K562 (cell line): ENCODE results near the gene MBNL2.

Source experiments
- BMI1 ChIP-seq: fragments of 150-350 bp; IDR thresholded peaks from 2 replicates; pipeline ENCODE4 v1.6.1; 2014; ENCODE audit warnings: low read length
- DPF2 ChIP-seq: fragments of 450-650 bp; IDR thresholded peaks from 2 replicates; pipeline ENCODE4 v1.6.1; 2016
- EP300 ChIP-seq: IDR thresholded peaks from 2 replicates; pipeline ENCODE4 v1.6.1; 2012; ENCODE audit warnings: low read length, improper control_type of control experiment
- GATAD2B ChIP-seq: fragments of 450-650 bp; IDR thresholded peaks from 2 replicates; pipeline ENCODE4 v1.6.1; 2017; ENCODE audit warnings: mild to moderate bottlenecking, borderline replicate concordance
- HLTF ChIP-seq: fragments of 450-650 bp; IDR thresholded peaks from 2 replicates; pipeline ENCODE4 v1.6.1; 2016
- NCOA2 ChIP-seq, 2 experiments: fragments of 450-650 bp; IDR thresholded peaks; 2 replicates each; pipeline ENCODE4 v1.6.1; 2018; ENCODE audit warnings: mild to moderate bottlenecking in 2 of 2, moderate library complexity in 1 of 2; ENCODE audit not compliant: partially characterized antibody in 2 of 2
- NFIC ChIP-seq: fragments of 450-650 bp; IDR thresholded peaks from 2 replicates; pipeline ENCODE4 v1.6.1; 2017; ENCODE audit warnings: mild to moderate bottlenecking, inconsistent platforms
- RB1 ChIP-seq: fragments of 450-650 bp; IDR thresholded peaks from 2 replicates; pipeline ENCODE4 v1.6.1; 2017; ENCODE audit warnings: low read depth, mild to moderate bottlenecking
- TAF9B ChIP-seq: fragments of 450-650 bp; IDR thresholded peaks from 2 replicates; pipeline ENCODE4 v1.6.1; 2018; ENCODE audit warnings: mild to moderate bottlenecking; ENCODE audit not compliant: partially characterized antibody
- TARDBP ChIP-seq: fragments of 450-650 bp; IDR thresholded peaks from 2 replicates; pipeline ENCODE4 v1.6.1; 2016
- ZFX ChIP-seq: sonication (generic); formaldehyde crosslinking; IDR thresholded peaks from 2 replicates; pipeline ENCODE4 v1.8.0; 2022; ENCODE audit warnings: mild to moderate bottlenecking, missing genetic modification reagents, moderate library complexity
- ZNF274 ChIP-seq: IDR thresholded peaks from 2 replicates; pipeline ENCODE4 v1.6.1; 2011; ENCODE audit warnings: low read depth, mild to moderate bottlenecking, low read length, moderate library complexity, borderline replicate concordance
- ZNF699 ChIP-seq: fragments of 250-450 bp; sonication (Bioruptor Pico); IDR thresholded peaks from 2 replicates; pipeline ENCODE4 v1.8.0; 2021; ENCODE audit warnings: mild to moderate bottlenecking, moderate library complexity; ENCODE audit not compliant: insufficient replicate concordance
- TF ChIP-seq, protein P1 (sequence below), 3 experiments: IDR thresholded peaks in 2 of 3; conservative IDR thresholded peaks in 1 of 3; 2 replicates each; pipeline ENCODE4 v1.5.1; 2011 to 2012; ENCODE audit warnings: low read length in 3 of 3, mild to moderate bottlenecking in 3 of 3, control low read depth in 2 of 3, improper control_type of control experiment in 1 of 3, inconsistent platforms in 1 of 3, low read depth in 1 of 3, mixed read lengths in 1 of 3, moderate library complexity in 1 of 3; ENCODE audit not compliant: insufficient read depth in 2 of 3

DNA sequence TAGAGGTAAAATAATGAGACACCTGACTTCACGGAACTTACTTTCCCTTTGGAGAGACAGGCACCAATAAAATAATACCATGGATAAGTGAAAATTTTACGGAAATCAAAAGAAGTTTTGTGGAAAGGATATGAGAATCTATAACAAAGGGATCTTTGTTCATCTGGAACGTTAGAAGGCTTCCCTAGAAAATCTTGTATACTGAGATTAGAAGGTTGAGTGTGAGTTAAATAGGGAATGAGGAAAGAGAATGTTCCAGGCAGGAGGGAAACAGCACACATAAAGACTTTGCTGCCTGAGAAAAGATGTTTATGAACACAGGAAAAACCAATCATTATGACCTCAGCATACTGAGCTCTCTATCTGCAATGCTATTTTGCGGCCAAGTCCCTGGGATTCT is 192.3 kb downstream of the MBNL2 start:
- TF ChIP-seq ZFX (no peak), ZNF699 (CRISPR knock-in tag) (no peak), ZNF274 (no peak), RB1 (no peak), BMI1 (no peak), NCOA2 (IDR thresholded peaks at IDR 0.05; ENCODE audit: partially characterized antibody in 2 of 2) (no peak), HLTF (no peak), EP300 (no peak), DPF2 (no peak), NFIC (no peak), GATAD2B (no peak), TARDBP (no peak), TAF9B (no peak)
- TF ChIP-seq, protein P1, sequence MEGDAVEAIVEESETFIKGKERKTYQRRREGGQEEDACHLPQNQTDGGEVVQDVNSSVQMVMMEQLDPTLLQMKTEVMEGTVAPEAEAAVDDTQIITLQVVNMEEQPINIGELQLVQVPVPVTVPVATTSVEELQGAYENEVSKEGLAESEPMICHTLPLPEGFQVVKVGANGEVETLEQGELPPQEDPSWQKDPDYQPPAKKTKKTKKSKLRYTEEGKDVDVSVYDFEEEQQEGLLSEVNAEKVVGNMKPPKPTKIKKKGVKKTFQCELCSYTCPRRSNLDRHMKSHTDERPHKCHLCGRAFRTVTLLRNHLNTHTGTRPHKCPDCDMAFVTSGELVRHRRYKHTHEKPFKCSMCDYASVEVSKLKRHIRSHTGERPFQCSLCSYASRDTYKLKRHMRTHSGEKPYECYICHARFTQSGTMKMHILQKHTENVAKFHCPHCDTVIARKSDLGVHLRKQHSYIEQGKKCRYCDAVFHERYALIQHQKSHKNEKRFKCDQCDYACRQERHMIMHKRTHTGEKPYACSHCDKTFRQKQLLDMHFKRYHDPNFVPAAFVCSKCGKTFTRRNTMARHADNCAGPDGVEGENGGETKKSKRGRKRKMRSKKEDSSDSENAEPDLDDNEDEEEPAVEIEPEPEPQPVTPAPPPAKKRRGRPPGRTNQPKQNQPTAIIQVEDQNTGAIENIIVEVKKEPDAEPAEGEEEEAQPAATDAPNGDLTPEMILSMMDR (IDR thresholded peaks at IDR 0.05 in 2 of 3, conservative IDR thresholded peaks at IDR 0.05 in 1 of 3; ENCODE audit: insufficient read depth in 2 of 3, low read depth in 1 of 3, low read length in 3 of 3) = no peak
